Fibroblast of lung (primary cell): ENCODE measurements around the gene CYP4F8. TPM values are rescaled to one million over a fixed set of nuclear protein-coding genes. Genes with fewer than 3 reads are reported as not detected.

Source experiments
- DNase-seq, 2 donors: peaks; one replicate each; pipeline versions ENCODE4 v3.0.0 to v3.0.0-alpha.2; 2010; ENCODE audit warnings: low read depth in 2 of 2
- H2AFZ ChIP-seq: 2 replicates; pipeline ENCODE4 v1.5.1; 2012; ENCODE audit warnings: low read length, control low read depth, inconsistent platforms
- H3K27ac ChIP-seq: 2 replicates; pipeline ENCODE4 v1.5.1; 2011; ENCODE audit warnings: low read length, control low read depth; ENCODE audit not compliant: insufficient read depth
- H3K27me3 ChIP-seq: 2 replicates; pipeline ENCODE4 v1.5.1; 2011; ENCODE audit warnings: mild to moderate bottlenecking, low read length; ENCODE audit not compliant: control insufficient read depth, insufficient read depth
- H3K36me3 ChIP-seq: 2 replicates; pipeline ENCODE4 v1.5.1; 2011; ENCODE audit warnings: low read length; ENCODE audit not compliant: control insufficient read depth, insufficient read depth
- H3K4me1 ChIP-seq: 2 replicates; pipeline ENCODE4 v1.5.1; 2011; ENCODE audit warnings: low read length; ENCODE audit not compliant: control insufficient read depth, insufficient read depth; ENCODE audit errors: extremely low read depth
- H3K4me2 ChIP-seq: 2 replicates; pipeline ENCODE4 v1.5.1; 2011; ENCODE audit warnings: low read length, control low read depth; ENCODE audit not compliant: insufficient read depth; ENCODE audit errors: extremely low read depth
- H3K4me3 ChIP-seq, 4 experiments: fragments of 200-600 bp in 1 of 4; sonication (generic) in 1 of 4; replicated peaks in 1 of 4; 2 replicates each; pipeline ENCODE4 v1.5.1; 2011 to 2016; ENCODE audit warnings: low read length in 4 of 4, low read depth in 3 of 4, mild to moderate bottlenecking in 3 of 4, control low read depth in 2 of 4, inconsistent platforms in 1 of 4, mixed read lengths in 1 of 4; ENCODE audit not compliant: insufficient read depth in 1 of 4; ENCODE audit errors: control extremely low read depth in 1 of 4
- H3K79me2 ChIP-seq: 2 replicates; pipeline ENCODE4 v1.5.1; 2012; ENCODE audit warnings: mild to moderate bottlenecking, low read length, inconsistent platforms; ENCODE audit not compliant: control insufficient read depth, insufficient read depth
- H3K9ac ChIP-seq: 2 replicates; pipeline ENCODE4 v1.5.1; 2011; ENCODE audit warnings: mild to moderate bottlenecking, low read length, control low read depth; ENCODE audit not compliant: insufficient read depth
- H3K9me3 ChIP-seq: 2 replicates; pipeline ENCODE4 v1.5.1; 2012; ENCODE audit warnings: low read depth, low read length; ENCODE audit not compliant: control insufficient read depth, insufficient read depth
- H4K20me1 ChIP-seq: 2 replicates; pipeline ENCODE4 v1.5.1; 2011; ENCODE audit warnings: low read length; ENCODE audit not compliant: control insufficient read depth, insufficient read depth; ENCODE audit errors: extremely low read depth
- EZH2 ChIP-seq: IDR thresholded peaks from 2 replicates; pipeline ENCODE4 v1.5.1; 2012; ENCODE audit warnings: low read length, control low read depth, mild to moderate bottlenecking; ENCODE audit errors: missing control alignments
- polyA plus RNA-seq, 2 donors: library from polyadenylated mRNA; depleted of rRNA in 1 of 2; stranded (reverse) in 1 of 2; unstranded in 1 of 2; fragments of >200 nt; gene quantifications; 2 replicates each; pipeline ENCODE4 v1.2.1, GENCODE V29; 2011 to 2012; ENCODE audit warnings: missing spikeins in 1 of 2
- total RNA-seq: library from RNA; depleted of rRNA; stranded (reverse); fragments of >200 nt; gene quantifications from 2 replicates; pipeline ENCODE4 v1.2.1, GENCODE V29; 2014
- TF ChIP-seq, protein P1 (sequence below), 2 donors: IDR thresholded peaks in 1 of 2; conservative IDR thresholded peaks in 1 of 2; 1 replicate in 1 of 2; 2 replicates in 1 of 2; pipeline ENCODE4 v1.5.1; 2011 to 2012; ENCODE audit warnings: low read length in 2 of 2, control low read depth in 1 of 2, inconsistent platforms in 1 of 2, low read depth in 1 of 2, mild to moderate bottlenecking in 1 of 2

Gene CYP4F8
- total and polyA plus RNA-seq, 2 donors (not counting 1 experiment from before 2014, with no cell fraction given): not detected

DNA sequence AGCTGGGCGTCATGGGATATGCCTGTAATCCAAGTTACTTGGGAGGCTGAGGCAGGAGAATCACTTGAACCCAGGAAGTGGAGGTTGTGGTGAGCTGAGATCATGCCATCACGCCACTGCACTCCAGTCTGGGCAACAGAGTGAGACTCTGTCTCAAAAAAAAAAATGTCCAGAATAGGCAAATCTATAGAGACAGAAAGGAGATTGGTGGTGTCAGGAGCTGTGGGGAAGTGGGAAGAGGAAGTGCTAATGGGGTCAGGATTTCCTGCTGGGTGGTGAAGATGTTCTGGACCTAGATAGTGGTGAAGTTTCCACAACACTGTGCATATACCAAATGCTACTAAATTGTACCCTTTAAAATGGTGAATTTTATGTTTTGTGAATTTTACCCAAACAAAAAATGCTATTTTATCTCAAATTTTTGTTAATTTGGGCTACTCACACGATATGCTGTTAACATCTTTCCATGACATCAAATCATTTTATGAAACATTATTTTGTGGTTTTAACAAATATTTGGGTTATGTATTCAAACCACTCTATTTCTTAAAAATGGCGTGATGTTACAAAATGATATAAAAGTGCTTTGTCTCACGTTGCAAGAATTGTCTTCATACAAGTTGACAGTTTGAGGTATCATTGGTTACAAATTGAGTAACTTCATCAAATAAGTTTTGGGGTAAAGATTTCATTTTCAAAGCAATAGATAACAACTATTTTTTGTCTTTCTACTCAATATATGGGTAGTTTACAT is 18.2 kb downstream of the CYP4F8 start:
- no peaks in the 10 kb centered on the region for H3K4me1 ChIP-seq
- H2AFZ ChIP-seq: no peak overlapping the region
- DNase-seq: no peak
- no peaks in the 10 kb centered on the region for H3K27me3 ChIP-seq
- no peaks in the 10 kb centered on the region for H4K20me1 ChIP-seq
- TF ChIP-seq, protein P1, sequence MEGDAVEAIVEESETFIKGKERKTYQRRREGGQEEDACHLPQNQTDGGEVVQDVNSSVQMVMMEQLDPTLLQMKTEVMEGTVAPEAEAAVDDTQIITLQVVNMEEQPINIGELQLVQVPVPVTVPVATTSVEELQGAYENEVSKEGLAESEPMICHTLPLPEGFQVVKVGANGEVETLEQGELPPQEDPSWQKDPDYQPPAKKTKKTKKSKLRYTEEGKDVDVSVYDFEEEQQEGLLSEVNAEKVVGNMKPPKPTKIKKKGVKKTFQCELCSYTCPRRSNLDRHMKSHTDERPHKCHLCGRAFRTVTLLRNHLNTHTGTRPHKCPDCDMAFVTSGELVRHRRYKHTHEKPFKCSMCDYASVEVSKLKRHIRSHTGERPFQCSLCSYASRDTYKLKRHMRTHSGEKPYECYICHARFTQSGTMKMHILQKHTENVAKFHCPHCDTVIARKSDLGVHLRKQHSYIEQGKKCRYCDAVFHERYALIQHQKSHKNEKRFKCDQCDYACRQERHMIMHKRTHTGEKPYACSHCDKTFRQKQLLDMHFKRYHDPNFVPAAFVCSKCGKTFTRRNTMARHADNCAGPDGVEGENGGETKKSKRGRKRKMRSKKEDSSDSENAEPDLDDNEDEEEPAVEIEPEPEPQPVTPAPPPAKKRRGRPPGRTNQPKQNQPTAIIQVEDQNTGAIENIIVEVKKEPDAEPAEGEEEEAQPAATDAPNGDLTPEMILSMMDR (conservative IDR thresholded peaks at IDR 0.05 in 1 of 2, IDR thresholded peaks at IDR 0.05 in 1 of 2; ENCODE audit: low read depth in 1 of 2, low read length in 2 of 2): no peak
- no peak for TF ChIP-seq EZH2
- H3K36me3 ChIP-seq: no peaks in the 10 kb centered on the region
- H3K4me3 ChIP-seq: no peak overlapping the region
- no peaks in the 10 kb centered on the region for H3K9me3 ChIP-seq
- H3K27ac ChIP-seq: no peak overlapping the region
- no peaks in the 10 kb centered on the region for H3K79me2 ChIP-seq
- H3K9ac ChIP-seq: no peak overlapping the region
- H3K4me2 ChIP-seq: no peak overlapping the region

DNA sequence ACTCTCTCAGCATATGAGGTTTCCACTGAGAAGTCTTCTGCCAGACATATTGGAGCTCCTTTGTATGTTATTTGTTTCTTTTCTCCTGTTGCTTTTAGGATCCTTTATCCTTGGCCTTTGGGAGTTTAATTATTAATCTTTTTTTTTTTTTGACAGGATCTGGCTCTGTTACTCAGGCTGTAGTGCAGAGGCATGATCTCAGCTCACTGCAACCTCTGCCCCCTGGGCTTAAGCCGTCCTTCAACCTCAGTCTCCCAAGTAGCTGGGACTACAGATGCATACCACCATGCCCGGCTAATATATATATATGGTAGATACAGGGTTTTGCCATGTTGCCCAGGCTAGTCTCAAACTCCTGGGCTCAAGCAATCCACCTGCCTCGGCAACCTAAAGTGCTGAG is 19.1 kb downstream of the CYP4F8 start:
- H3K4me3 ChIP-seq: no peak overlapping the region
- no peaks in the 10 kb centered on the region for H3K4me1 ChIP-seq
- H3K9me3 ChIP-seq: no peaks in the 10 kb centered on the region
- no peak overlapping the region for H3K4me2 ChIP-seq
- TF ChIP-seq, protein P1 (conservative IDR thresholded peaks at IDR 0.05 in 1 of 2, IDR thresholded peaks at IDR 0.05 in 1 of 2; ENCODE audit: low read depth in 1 of 2, low read length in 2 of 2): no peak
- TF ChIP-seq EZH2: no peak
- no peak overlapping the region for H3K27ac ChIP-seq
- H3K79me2 ChIP-seq: no peaks in the 10 kb centered on the region
- H3K36me3 ChIP-seq: no peaks in the 10 kb centered on the region
- H3K27me3 ChIP-seq: no peaks in the 10 kb centered on the region
- DNase-seq: no peak
- H2AFZ ChIP-seq: no peak overlapping the region
- no peaks in the 10 kb centered on the region for H4K20me1 ChIP-seq
- H3K9ac ChIP-seq: no peak overlapping the region

DNA sequence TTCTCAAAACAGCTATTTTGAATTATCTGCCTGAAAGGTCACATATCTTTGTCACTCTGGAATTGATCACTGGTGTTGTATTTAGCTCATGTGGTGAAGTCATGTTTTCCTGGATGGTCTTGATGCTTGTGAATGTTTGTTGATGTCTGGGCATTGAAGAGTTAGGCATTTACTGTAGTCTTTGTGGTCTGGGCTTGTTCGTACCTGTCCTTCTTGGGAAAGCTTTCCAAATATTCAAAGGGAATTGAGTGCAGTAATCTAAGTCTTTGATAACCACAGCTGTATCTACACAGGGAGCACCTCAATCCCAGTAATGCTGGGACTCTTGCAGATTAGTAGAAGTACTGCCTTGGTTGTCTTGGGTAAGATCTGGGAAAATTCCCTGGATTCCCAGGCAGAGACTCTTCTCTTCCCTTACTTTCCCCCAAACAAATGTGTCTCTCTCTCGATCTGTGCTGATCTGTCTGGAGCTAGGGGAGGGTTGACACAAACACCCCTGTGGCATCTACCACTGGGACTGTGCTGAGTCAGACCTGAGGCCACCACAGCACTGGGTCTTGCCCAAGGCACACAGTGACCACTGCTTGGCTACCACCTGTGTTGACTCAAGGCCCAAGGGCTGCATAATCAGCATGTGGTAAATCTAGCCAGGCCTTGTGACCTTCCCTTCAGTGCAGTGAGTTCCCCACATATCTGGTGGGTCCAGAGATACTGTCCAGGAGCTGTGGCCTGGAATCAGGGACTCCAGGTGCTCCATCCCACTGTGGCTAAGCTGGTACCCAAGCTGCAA is 20.2 kb downstream of the CYP4F8 start:
- no peaks in the 10 kb centered on the region for H3K9me3 ChIP-seq
- H3K4me3 ChIP-seq: no peak overlapping the region
- no peaks in the 10 kb centered on the region for H4K20me1 ChIP-seq
- H3K9ac ChIP-seq: no peak overlapping the region
- no peak overlapping the region for H3K4me2 ChIP-seq
- TF ChIP-seq, protein P1 (conservative IDR thresholded peaks at IDR 0.05 in 1 of 2, IDR thresholded peaks at IDR 0.05 in 1 of 2; ENCODE audit: low read depth in 1 of 2, low read length in 2 of 2): no peak
- no peak for TF ChIP-seq EZH2
- no peak overlapping the region for H2AFZ ChIP-seq
- no peaks in the 10 kb centered on the region for H3K79me2 ChIP-seq
- H3K36me3 ChIP-seq: no peaks in the 10 kb centered on the region
- no peak for DNase-seq
- H3K27ac ChIP-seq: no peak overlapping the region
- no peaks in the 10 kb centered on the region for H3K27me3 ChIP-seq
- H3K4me1 ChIP-seq: no peaks in the 10 kb centered on the region
